HG02973 (cell line): ENCODE measurements around the gene XCL1.
A peak's percentile ranks its signal among the peaks of the same experiment; 100 is the strongest.
"Not testable (repeated sequence)": the region's sequence is repeated elsewhere in the genome, so short reads cannot be mapped to it uniquely, and the experiment has no call there.

ENCODE experiments used
- ATAC-seq: cut with Tn5 transposase; IDR thresholded peaks from one replicate; pipeline ENCODE4 v1.9.1; 2021; ENCODE audit warnings: moderate library complexity; ENCODE audit not compliant: unreplicated experiment

Gene XCL1, protein sequence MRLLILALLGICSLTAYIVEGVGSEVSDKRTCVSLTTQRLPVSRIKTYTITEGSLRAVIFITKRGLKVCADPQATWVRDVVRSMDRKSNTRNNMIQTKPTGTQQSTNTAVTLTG

DNA sequence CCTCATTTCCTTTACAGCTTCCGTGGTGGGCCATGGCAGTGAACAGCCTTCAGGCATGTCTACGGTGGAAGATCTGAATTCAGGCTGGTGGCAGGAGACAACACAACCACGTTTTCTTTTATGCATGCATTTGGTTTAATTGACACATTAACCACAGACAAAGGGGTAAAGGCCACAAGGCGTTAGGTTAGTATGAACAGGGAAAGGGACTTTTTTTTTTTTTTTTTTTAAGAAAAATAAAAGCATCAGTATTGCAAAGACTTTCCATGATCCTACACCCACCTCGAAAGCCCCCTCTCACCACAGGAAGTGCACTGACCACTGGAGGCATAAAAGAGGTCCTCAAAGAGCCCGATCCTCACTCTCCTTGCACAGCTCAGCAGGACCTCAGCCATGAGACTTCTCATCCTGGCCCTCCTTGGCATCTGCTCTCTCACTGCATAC, at the start of gene XCL1:
TSS of gene XCL1 (plus strand) at position 361 of the 444 bp plus-strand sequence. CDS start at position 394, 33 bp downstream.
- ATAC-seq, result not testable (repeated sequence)

DNA sequence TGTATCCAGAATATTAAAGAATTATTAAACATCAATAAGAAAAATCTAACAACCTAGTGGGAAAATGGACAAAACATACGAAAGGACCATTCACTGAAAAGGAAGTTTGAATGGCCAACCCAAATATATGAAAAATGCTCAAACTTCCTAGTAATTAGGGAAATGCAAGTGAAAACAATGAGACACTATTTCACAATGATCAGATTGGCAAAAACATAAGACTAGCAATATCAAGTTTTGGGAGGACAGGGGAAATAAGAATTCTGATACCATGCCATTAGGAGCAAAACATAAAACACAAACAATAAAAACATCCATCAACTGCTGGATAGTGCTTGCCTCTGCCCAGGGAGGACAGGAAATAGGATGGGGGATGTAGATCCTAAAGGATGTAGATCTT, 46.9 kb upstream of the XCL1 start:
- no peak for ATAC-seq

- no peak for ATAC-seq
Measured at GRCh38 chr1:168531615-168532345, 44.6 kb upstream of the XCL1 start.

- peak; percentile 48 for ATAC-seq
Measured at GRCh38 chr1:168535536-168535935, 40.9 kb upstream of the XCL1 start.

DNA sequence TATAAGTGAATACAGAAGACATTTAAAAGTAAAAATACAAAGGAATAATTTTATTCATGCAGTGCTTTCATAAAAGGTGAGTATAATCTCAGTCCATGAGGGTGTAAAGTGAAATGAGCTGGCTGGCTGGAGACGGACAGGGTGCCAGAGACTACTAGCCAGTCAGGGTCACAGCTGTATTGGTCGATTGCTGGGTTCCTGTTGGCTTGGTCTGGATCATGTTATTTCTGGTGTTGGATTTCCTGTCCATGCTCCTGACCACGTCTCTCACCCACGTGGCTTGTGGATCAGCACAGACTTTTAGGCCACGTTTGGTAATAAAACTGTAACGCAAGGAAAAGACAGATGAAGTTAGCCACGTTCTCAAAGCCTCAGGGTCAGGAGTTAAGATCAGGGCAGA, 35.6 kb upstream of the XCL1 start:
- not testable (repeated sequence) for ATAC-seq

DNA sequence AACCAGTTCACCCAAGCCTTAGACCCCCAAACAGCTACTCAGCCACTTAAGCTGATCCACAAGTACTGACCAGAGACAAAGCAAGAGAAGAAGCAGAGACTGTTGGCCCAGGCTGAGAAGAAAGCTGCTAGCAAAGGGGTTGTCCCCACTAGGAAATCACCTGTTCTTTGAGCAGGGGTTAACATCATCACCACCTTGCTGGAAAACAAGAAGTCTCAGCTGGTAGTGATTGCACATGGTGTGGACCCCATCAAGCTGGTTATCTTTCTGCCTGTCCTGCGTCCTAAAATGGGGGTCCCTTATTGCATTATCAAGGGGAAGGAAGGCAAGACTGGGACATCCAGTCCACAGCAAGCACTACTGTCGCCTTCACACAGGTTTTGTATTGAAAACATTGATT, 33.4 kb upstream of the XCL1 start:
- not testable (repeated sequence) for ATAC-seq

GRCh38 chr1:168543840-168544498, 32.4 kb upstream of the XCL1 start, which contains the start of gene XCL2:
Gene XCL2 (minus strand): TSS chr1:168543997. CDS start chr1:168543964, 33 bp downstream.
- ATAC-seq, result not testable (repeated sequence)

DNA sequence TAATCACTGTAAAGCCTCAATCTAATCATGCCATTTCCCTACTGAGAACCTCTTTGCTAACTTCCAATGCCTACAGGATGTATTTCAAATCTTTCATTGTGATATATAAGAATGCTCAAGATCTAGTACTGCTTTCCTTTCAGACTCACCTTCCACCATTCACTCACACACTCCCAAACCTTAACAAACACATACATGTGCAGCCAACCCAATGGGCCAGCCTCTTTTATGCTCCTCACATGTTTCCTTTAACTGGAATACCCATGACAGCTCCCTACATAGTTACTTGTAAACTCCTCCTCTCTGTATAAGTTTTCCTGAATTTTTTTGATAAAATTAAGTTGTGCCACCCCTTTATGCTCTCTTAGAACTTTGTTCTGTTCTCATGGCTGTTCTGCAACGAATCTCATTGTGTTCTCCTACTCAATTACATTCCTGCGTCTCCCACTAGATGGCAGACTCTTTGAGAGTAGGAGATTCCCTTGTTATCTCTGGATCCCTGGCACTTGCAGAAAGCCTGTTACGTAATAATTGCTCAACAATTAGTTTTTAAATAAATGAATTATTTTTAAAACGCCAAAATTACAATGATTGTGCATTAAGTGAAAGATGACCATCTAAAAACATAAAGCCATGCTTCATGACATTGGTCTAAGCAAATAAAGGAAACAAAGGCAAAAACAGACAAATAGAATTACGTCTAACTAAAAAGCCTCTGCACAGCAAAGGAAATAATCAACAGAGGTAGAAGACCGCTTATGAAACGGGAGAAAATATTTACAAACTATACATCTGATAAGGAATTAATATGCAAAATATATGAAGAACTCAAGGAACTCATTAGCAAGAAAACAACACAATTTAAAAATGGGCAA, 30.5 kb upstream of the XCL1 start:
- ATAC-seq, result not testable (repeated sequence)

GRCh38 chr1:168546553-168546895, 29.9 kb upstream of the XCL1 start:
- ATAC-seq, result not testable (repeated sequence)

GRCh38 chr1:168550971-168551370, 25.4 kb upstream of the XCL1 start:
- no peak for ATAC-seq

- no peak for ATAC-seq
Measured at GRCh38 chr1:168551688-168552087, 24.7 kb upstream of the XCL1 start.

- no peak for ATAC-seq
Measured at GRCh38 chr1:168552961-168553360, 23.4 kb upstream of the XCL1 start.

DNA sequence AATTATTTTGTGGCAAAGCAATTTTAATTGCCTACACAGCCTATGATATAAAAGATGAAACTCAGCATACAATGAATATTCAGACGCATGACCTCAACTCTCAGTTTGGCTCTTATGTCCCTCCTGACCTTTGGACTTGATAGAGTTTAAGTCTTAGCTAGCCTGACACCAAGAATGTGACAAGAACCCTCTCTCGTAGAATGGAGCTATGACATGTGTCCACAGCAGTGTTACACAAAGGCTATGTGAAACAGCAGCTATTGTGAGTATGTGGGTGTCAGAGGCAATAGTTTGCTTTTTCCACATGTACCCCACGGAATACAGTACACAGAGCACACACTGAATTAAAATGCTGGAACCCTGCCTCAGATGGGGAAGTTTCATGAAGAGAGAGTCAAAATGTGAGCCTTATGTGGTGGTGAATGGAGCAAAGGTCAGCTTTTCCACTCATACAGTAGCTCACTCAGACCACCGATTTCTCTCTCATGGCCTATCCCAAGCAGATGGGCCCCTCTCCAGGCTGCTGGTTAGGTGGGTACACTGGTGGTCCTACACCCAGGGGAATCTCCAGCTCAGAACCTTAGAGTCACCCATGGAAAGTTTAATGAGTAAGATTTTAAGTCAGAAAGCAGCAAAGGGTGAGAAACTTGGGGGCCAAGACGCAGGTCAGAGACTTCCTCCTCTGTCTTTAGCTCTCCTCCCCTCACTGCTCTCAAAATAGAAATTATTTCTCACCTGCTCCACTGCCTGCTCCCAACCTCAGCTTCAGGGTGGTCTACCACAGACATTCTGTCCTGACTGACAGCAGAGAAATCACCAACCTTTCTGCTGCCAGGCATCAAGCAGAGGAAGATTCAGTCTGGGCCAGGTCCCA, 22.5 kb upstream of the XCL1 start:
- no peak for ATAC-seq

GRCh38 chr1:168554603-168555483, 21.6 kb upstream of the XCL1 start:
- ATAC-seq, result no peak

DNA sequence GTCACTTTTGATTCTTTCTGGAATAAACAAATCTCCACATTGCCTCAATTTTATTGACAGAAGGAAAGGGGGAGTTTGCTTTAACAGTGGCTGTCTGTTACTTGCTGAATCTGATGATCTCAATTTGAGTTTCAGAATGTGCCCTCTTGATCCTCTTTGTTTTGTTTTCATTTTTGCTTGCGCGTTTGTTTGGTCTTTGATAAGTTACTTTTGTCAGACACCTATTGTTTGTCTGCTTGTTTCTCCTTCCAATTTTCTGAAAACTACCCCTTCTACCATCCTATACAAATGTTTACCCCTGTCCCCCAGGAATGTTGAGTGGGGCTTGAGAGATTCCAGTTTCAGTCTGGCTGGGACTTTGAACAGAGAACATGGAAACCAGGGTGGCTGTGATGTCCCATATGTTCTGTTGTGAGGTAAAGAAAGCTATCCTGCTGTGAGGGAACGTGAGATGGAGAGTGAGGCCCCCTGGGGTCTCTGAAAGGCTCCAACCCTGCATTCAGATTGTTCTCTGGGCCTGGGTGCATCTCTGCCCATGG, 20.8 kb upstream of the XCL1 start:
- ATAC-seq, result no peak

- no peak for ATAC-seq
Measured at GRCh38 chr1:168556647-168557046, 19.8 kb upstream of the XCL1 start.

DNA sequence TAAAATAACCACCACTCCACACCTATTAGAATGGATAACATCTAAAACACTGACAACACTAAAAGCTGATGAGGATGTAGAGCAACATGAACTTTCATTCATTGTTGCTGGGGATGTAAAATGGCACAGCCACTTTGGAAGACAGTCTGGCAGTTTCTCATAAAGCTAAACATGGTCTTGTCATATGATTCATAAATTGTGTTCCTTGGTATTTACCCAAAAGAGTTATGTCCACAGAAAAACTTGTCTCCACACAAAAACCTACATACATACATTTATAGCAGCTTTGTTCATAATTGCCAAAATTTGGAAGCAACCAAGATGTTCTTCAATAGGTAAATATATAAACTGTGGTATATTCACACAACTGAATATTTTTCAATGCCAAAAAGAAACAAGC, 16.0 kb upstream of the XCL1 start:
- no peak for ATAC-seq

GRCh38 chr1:168561989-168562388, 14.4 kb upstream of the XCL1 start:
- ATAC-seq, result no peak

DNA sequence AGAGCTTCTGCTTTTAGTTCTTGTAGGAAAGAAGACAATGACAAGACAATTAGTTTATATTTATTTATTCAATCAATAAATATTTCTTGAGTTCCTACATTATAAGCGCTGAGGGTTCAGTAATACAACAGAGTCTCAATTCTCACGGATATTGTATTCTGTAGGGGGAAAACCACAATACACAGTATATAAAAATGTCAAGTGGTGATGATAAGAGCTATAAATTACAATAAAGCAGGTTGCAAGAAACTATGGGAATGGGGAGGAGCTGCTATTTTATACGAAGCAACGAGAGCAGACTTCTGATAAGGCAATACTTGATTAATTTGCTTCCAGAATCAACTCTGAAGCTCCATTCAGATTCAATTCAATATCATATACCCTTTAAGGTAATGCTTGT, 10.6 kb upstream of the XCL1 start:
- ATAC-seq, result no peak
